ENCODE measurements around the gene GTF2F2.
A peak's percentile ranks its signal among the peaks of the same experiment; 100 is the strongest.
"Not testable (repeated sequence)": the region's sequence is repeated elsewhere in the genome, so short reads cannot be mapped to it uniquely, and the experiment has no call there.

GTF2F2 gene

GRCh38 chr13:45215392-45216077, 95.2 kb downstream of the GTF2F2 start:
- no peak for DNase-seq (ENCODE audit: low spot score)

- DNase-seq (ENCODE audit: low spot score) = no peak
These were observed 95.9 kb downstream of the GTF2F2 start for GRCh38 chr13:45216193-45216592.

- no peak for DNase-seq (ENCODE audit: low spot score)
These were observed 98.4 kb downstream of the GTF2F2 start for GRCh38 chr13:45218689-45219088.

GRCh38 chr13:45219123-45219891, 99.0 kb downstream of the GTF2F2 start:
- no peak for DNase-seq (ENCODE audit: low spot score)

- DNase-seq (ENCODE audit: low spot score) = peak; percentile 12
These were observed 99.6 kb downstream of the GTF2F2 start for GRCh38 chr13:45219938-45220375.

GRCh38 chr13:45220403-45220802, 100.1 kb downstream of the GTF2F2 start:
- DNase-seq (ENCODE audit: low spot score) = no peak

- no peak for DNase-seq (ENCODE audit: low spot score)
These were observed 102.2 kb downstream of the GTF2F2 start for GRCh38 chr13:45222516-45222915.

GRCh38 chr13:45222919-45223318, 102.6 kb downstream of the GTF2F2 start:
- no peak for DNase-seq (ENCODE audit: low spot score)

- DNase-seq (ENCODE audit: low spot score) = no peak
These were observed 103.9 kb downstream of the GTF2F2 start for GRCh38 chr13:45224176-45224575.

GRCh38 chr13:45225370-45225769, 105.1 kb downstream of the GTF2F2 start:
- no peak for DNase-seq (ENCODE audit: low spot score)

- no peak for DNase-seq (ENCODE audit: low spot score)
These were observed 105.7 kb downstream of the GTF2F2 start for GRCh38 chr13:45226024-45226423.

- DNase-seq (ENCODE audit: low spot score) = no peak
These were observed 107.7 kb downstream of the GTF2F2 start for GRCh38 chr13:45228002-45228401.

- no peak for DNase-seq (ENCODE audit: low spot score)
These were observed 108.9 kb downstream of the GTF2F2 start for GRCh38 chr13:45229172-45229571.

GRCh38 chr13:45231305-45231704, 111.0 kb downstream of the GTF2F2 start:
- no peak for DNase-seq (ENCODE audit: low spot score)

- no peak for DNase-seq (ENCODE audit: low spot score)
These were observed 111.4 kb downstream of the GTF2F2 start for GRCh38 chr13:45231722-45232121.

- DNase-seq (ENCODE audit: low spot score) = no peak
These were observed 112.3 kb downstream of the GTF2F2 start for GRCh38 chr13:45232591-45232990.

- no peak for DNase-seq (ENCODE audit: low spot score)
These were observed 118.9 kb downstream of the GTF2F2 start for GRCh38 chr13:45238945-45239795.

GRCh38 chr13:45240143-45240542, 119.8 kb downstream of the GTF2F2 start:
- DNase-seq (ENCODE audit: low spot score) = no peak

GRCh38 chr13:45242070-45242469, 121.8 kb downstream of the GTF2F2 start:
- peak; percentile 29 for DNase-seq (ENCODE audit: low spot score)

- DNase-seq (ENCODE audit: low spot score) = no peak
These were observed 122.2 kb downstream of the GTF2F2 start for GRCh38 chr13:45242524-45242923.

GRCh38 chr13:45243077-45243476, 122.8 kb downstream of the GTF2F2 start:
- no peak for DNase-seq (ENCODE audit: low spot score)

GRCh38 chr13:45244736-45245135, 124.4 kb downstream of the GTF2F2 start:
- not testable (repeated sequence) for DNase-seq (ENCODE audit: low spot score)

GRCh38 chr13:45249662-45250061, 129.4 kb downstream of the GTF2F2 start:
- no peak for DNase-seq (ENCODE audit: low spot score)

All from RKO (cell line).